Measurements from ENCODE around the gene YBX3. TPM values are rescaled to one million over a fixed set of nuclear protein-coding genes. Genes with fewer than 3 reads are reported as not detected.

The YBX3 gene
- total and polyA plus RNA-seq, 3 donors from 2014 or later, result 493 to 1,385 (median 511) TPM

DNA sequence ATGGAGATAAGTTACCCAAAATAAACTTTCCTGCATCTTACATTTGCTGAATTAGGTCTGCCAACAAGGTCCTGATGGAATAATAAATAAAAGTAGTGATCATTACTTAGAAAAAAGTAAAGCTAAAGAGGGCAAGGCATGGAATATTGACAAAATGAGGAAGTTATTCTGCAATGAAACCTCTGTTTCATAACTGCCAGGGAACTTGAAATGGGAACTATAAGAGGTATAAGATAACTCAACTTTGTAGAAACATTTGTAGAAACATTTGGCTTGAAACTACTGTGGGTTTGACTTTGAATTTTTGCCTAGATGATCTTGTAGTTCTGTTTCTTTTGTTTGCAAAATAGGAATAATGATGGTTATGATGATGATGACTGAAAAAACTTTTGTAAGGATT is 18.7 kb upstream of the YBX3 start:
- peaks cover 12% of the 10 kb centered on the region for H3K4me1 ChIP-seq
- intact Hi-C loops (cut with DNase I; ENCODE audit: low total_unique reads), result no loop called here
- no peaks in the 10 kb centered on the region for H3K27me3 ChIP-seq
- TF ChIP-seq, protein P1, sequence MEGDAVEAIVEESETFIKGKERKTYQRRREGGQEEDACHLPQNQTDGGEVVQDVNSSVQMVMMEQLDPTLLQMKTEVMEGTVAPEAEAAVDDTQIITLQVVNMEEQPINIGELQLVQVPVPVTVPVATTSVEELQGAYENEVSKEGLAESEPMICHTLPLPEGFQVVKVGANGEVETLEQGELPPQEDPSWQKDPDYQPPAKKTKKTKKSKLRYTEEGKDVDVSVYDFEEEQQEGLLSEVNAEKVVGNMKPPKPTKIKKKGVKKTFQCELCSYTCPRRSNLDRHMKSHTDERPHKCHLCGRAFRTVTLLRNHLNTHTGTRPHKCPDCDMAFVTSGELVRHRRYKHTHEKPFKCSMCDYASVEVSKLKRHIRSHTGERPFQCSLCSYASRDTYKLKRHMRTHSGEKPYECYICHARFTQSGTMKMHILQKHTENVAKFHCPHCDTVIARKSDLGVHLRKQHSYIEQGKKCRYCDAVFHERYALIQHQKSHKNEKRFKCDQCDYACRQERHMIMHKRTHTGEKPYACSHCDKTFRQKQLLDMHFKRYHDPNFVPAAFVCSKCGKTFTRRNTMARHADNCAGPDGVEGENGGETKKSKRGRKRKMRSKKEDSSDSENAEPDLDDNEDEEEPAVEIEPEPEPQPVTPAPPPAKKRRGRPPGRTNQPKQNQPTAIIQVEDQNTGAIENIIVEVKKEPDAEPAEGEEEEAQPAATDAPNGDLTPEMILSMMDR (IDR thresholded peaks at IDR 0.05), result no peak
- no peak for TF ChIP-seq POLR2A (IDR thresholded peaks at IDR 0.05)
- no peaks in the 10 kb centered on the region for H3K36me3 ChIP-seq (ENCODE audit: low read depth, missing control alignments)
- no peak for DNase-seq
- no peaks in the 10 kb centered on the region for H3K9me3 ChIP-seq
- no peak overlapping the region for H3K27ac ChIP-seq
- H3K4me3 ChIP-seq, result no peak overlapping the region

DNA sequence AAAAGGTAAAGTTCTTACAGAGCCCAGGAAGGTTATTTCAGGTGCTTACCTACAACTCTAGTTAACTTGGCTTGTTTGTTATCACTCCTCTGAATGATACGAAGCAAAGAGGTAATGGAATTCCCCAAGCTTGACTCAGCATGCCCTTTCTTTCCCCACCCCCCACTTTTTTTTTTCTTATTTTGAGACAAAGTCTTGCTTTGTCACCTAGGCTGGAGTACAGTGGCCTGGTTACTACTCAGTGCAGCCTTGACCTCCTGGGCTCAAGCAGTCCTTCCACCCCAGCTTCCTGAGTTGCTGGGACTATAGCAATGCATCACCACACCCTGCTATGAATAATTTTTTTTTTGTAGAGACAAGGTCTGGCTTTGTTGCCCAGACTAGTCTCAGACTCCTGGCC is 17.1 kb upstream of the YBX3 start:
- Histone ChIP-seq H3K27me3 (no peaks in the 10 kb centered on the region), H3K36me3 (ENCODE audit: low read depth, missing control alignments) (no peaks in the 10 kb centered on the region), H3K27ac (no peak overlapping the region), H3K4me3 (no peak overlapping the region), H3K4me1 (peaks cover 12% of the 10 kb centered on the region), H3K9me3 (no peaks in the 10 kb centered on the region)
- no peak for DNase-seq
- TF ChIP-seq, protein P1 (IDR thresholded peaks at IDR 0.05), result no peak
- no peak for TF ChIP-seq POLR2A (IDR thresholded peaks at IDR 0.05)
- 69 to 74% methylated on average over 1 of the region's 1 CpG for WGBS, 2 donors
- intact Hi-C loops (cut with DNase I; ENCODE audit: low total_unique reads), result no loop called here

DNA sequence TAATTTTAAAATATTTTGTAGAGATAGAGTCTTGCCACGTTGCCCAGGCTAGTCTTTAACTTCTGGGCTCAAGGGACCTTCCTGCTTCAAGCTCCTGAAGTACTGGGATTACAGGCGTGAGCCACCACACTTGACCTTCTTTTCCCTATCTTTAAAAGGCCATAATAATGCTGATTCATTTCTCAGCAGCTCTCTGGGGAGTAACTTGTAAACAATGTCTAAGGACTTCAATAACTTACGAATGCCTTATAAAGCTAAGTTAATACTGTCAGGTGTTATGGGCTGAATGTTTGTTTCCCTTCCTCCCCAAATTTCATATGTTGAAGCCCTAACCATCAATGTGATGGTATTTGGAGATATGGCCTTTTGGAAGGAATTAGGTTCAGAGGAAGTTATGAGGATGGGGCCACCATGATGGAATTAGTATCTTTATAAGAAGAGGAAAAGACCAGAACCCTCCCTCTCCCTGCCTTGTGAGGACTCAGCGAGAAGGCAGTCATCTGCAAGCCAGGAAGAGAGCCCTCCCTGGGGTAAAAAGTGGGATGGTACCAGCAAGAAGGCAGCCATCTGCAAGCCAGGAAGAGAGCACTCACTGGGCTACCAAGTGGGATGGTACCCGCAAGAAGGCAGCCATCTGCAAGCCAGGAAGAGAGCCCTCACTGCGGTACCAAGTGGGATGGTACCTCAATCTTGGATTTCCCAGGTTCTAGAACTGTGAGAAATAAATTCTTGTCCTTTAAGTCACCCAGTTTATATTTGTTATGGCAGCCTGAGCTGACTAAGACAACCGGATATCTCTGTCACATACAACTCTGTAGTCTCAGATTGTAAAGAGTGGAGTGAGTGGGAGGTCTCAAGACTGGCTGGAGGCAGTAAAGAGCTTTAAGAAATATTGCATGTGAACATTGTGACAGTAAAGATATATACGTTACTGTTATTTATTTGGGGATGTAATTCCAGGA is 16.3 kb upstream of the YBX3 start:
- Histone ChIP-seq H3K9me3 (no peaks in the 10 kb centered on the region), H3K27ac (no peak overlapping the region), H3K27me3 (no peaks in the 10 kb centered on the region), H3K4me1 (peaks cover 12% of the 10 kb centered on the region), H3K4me3 (no peak overlapping the region), H3K36me3 (ENCODE audit: low read depth, missing control alignments) (no peaks in the 10 kb centered on the region)
- TF ChIP-seq, protein P1 (IDR thresholded peaks at IDR 0.05), result no peak
- TF ChIP-seq POLR2A (IDR thresholded peaks at IDR 0.05), result no peak
- no peak for DNase-seq
- WGBS, 2 donors, result 84 to 88% methylated on average over 8 of the region's 8 CpGs
- intact Hi-C loops (cut with DNase I; ENCODE audit: low total_unique reads), result no loop called here

DNA sequence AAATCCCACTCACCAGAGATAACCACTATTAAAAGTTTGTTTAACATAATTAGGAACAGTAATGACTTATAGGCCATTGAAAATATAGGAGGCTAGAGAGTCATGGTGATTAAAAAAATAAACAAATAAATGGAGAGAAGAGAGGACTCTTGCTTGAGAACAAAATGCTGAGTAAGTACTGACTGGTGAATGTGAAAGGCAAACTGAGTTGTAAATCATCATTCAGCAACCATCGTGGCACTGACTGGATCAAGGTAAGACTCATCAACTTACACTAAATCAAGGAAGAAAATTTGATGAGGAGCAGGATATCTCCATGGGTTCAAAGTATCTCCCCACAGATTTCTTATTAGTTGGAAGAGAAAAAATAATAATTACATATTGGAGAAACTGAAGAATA is 14.1 kb upstream of the YBX3 start:
- intact Hi-C loops (cut with DNase I; ENCODE audit: low total_unique reads), result no loop called here
- no peaks in the 10 kb centered on the region for H3K36me3 ChIP-seq (ENCODE audit: low read depth, missing control alignments)
- no peaks in the 10 kb centered on the region for H3K27me3 ChIP-seq
- no peaks in the 10 kb centered on the region for H3K9me3 ChIP-seq
- WGBS, 2 donors, result 58 to 60% methylated on average over 1 of the region's 1 CpG
- H3K27ac ChIP-seq, result no peak overlapping the region
- TF ChIP-seq, protein P1 (IDR thresholded peaks at IDR 0.05), result no peak
- TF ChIP-seq POLR2A (IDR thresholded peaks at IDR 0.05), result no peak
- DNase-seq, result no peak
- peaks cover 12% of the 10 kb centered on the region for H3K4me1 ChIP-seq
- H3K4me3 ChIP-seq, result no peak overlapping the region

DNA sequence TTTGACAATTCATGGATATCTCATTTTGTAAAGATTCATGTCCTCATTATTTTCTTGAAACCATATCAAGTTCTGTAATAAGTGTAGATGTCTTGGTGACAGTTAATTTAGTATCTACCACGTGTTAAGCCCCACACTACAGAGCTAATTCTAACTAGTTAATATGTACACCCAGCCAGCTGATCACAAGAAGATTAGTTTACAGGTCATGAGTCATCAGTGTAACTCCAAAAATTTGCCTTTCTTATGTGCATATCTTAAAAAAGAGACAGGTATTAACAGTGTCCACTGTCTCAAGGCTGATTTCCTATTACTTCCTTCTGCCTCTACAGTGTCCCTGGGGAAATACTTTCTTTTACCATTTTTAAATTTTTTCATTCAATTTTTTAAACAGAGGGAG is 13.3 kb upstream of the YBX3 start:
- Histone ChIP-seq H3K27me3 (no peaks in the 10 kb centered on the region), H3K36me3 (ENCODE audit: low read depth, missing control alignments) (no peaks in the 10 kb centered on the region), H3K4me1 (peaks cover 7% of the 10 kb centered on the region), H3K9me3 (no peaks in the 10 kb centered on the region), H3K4me3 (no peak overlapping the region), H3K27ac (no peak overlapping the region)
- TF ChIP-seq, protein P1 (IDR thresholded peaks at IDR 0.05), result no peak
- no peak for TF ChIP-seq POLR2A (IDR thresholded peaks at IDR 0.05)
- intact Hi-C loops (cut with DNase I; ENCODE audit: low total_unique reads), result no loop called here
- WGBS, 2 donors, result 83% methylated on average over 1 of the region's 1 CpG
- DNase-seq, result no peak

Data from testis (tissue), 3 donors.